ENCODE data around the gene HM13. TPM values are rescaled to one million over a fixed set of nuclear protein-coding genes. Genes with fewer than 3 reads are reported as not detected.
"Not testable (repeated sequence)": the region's sequence is repeated elsewhere in the genome, so short reads cannot be mapped to it uniquely, and the experiment has no call there.

Gene HM13
- total RNA-seq, 3 donors from 2014 or later, result 191 to 210 (median 195) TPM

GRCh38 chr20:31594558-31595379 lies 80.5 kb downstream of the HM13 start:
- Mint-ChIP-seq H3K27me3 (ENCODE audit: low read depth) (peaks cover 2% of the 10 kb centered on the region), H3K9me3 (no peaks in the 10 kb centered on the region), H3K4me3 (no peak overlapping the region), H3K4me1 (ENCODE audit: low read depth) (no peaks in the 10 kb centered on the region), H3K36me3 (ENCODE audit: insufficient read depth) (no peaks in the 10 kb centered on the region)
- DNase-seq (no peak), ATAC-seq (no peak)

- ATAC-seq, result no peak
- no peak for DNase-seq
- H3K36me3 Mint-ChIP-seq (ENCODE audit: insufficient read depth), result no peaks in the 10 kb centered on the region
- H3K9me3 Mint-ChIP-seq, result no peaks in the 10 kb centered on the region
- H3K27me3 Mint-ChIP-seq (ENCODE audit: low read depth), result peaks cover 2% of the 10 kb centered on the region
- no peak overlapping the region for H3K4me3 Mint-ChIP-seq
- no peaks in the 10 kb centered on the region for H3K4me1 Mint-ChIP-seq (ENCODE audit: low read depth)
Measured at GRCh38 chr20:31595380-31595653, 81.1 kb downstream of the HM13 start.

- Mint-ChIP-seq H3K4me1 (ENCODE audit: low read depth) (no peaks in the 10 kb centered on the region), H3K27me3 (ENCODE audit: low read depth) (peaks cover 4% of the 10 kb centered on the region), H3K36me3 (ENCODE audit: insufficient read depth) (no peaks in the 10 kb centered on the region), H3K4me3 (no peak overlapping the region), H3K9me3 (no peaks in the 10 kb centered on the region)
- ATAC-seq (no peak), DNase-seq (no peak)
Measured at GRCh38 chr20:31595654-31596411, 81.6 kb downstream of the HM13 start.

- H3K4me1 Mint-ChIP-seq (ENCODE audit: low read depth); H3K4me3 Mint-ChIP-seq; H3K36me3 Mint-ChIP-seq (ENCODE audit: insufficient read depth); H3K9me3 Mint-ChIP-seq; H3K27me3 Mint-ChIP-seq (ENCODE audit: low read depth); DNase-seq; ATAC-seq: not testable (repeated sequence)
Measured at GRCh38 chr20:31596412-31596715, 82.1 kb downstream of the HM13 start.

GRCh38 chr20:31596831-31597480 lies 82.7 kb downstream of the HM13 start:
- Mint-ChIP-seq H3K36me3 (ENCODE audit: insufficient read depth) (no peaks in the 10 kb centered on the region), H3K27me3 (ENCODE audit: low read depth) (peaks cover 4% of the 10 kb centered on the region), H3K4me1 (ENCODE audit: low read depth) (no peaks in the 10 kb centered on the region), H3K9me3 (no peaks in the 10 kb centered on the region), H3K4me3 (no peak overlapping the region)
- no peak for DNase-seq
- no peak for ATAC-seq

GRCh38 chr20:31597481-31597855 lies 83.2 kb downstream of the HM13 start:
- Mint-ChIP-seq H3K9me3 (no peaks in the 10 kb centered on the region), H3K4me3 (no peak overlapping the region)
- ATAC-seq, result no peak

GRCh38 chr20:31602431-31602778 lies 88.2 kb downstream of the HM13 start:
- no peak overlapping the region for H3K4me3 Mint-ChIP-seq
- no peaks in the 10 kb centered on the region for H3K36me3 Mint-ChIP-seq (ENCODE audit: insufficient read depth)
- peaks cover 36% of the 10 kb centered on the region for H3K27me3 Mint-ChIP-seq (ENCODE audit: low read depth)
- no peak for ATAC-seq
- DNase-seq, result no peak
- no peaks in the 10 kb centered on the region for H3K9me3 Mint-ChIP-seq
- H3K4me1 Mint-ChIP-seq (ENCODE audit: low read depth), result peaks cover 24% of the 10 kb centered on the region

More at GRCh38 chr20:31597481-31597855, 83.2 kb downstream of the HM13 start:
- peaks cover under 1% of the 10 kb centered on the region for H3K4me1 Mint-ChIP-seq (ENCODE audit: low read depth)
- H3K36me3 Mint-ChIP-seq (ENCODE audit: insufficient read depth), result no peaks in the 10 kb centered on the region
- H3K27me3 Mint-ChIP-seq (ENCODE audit: low read depth), result peaks cover 5% of the 10 kb centered on the region
- no peak for DNase-seq

- H3K9me3 Mint-ChIP-seq, result no peaks in the 10 kb centered on the region
- DNase-seq (peak; percentile 21), ATAC-seq (peak; percentile 64 to 71)
- H3K4me1 Mint-ChIP-seq (ENCODE audit: low read depth), result peaks cover 24% of the 10 kb centered on the region
- no peaks in the 10 kb centered on the region for H3K36me3 Mint-ChIP-seq (ENCODE audit: insufficient read depth)
- H3K27me3 Mint-ChIP-seq (ENCODE audit: low read depth), result peaks cover 41% of the 10 kb centered on the region
- peak overlapping the region; percentile 35 for H3K4me3 Mint-ChIP-seq
Measured at GRCh38 chr20:31602779-31603441, 88.7 kb downstream of the HM13 start.

- H3K36me3 Mint-ChIP-seq (ENCODE audit: insufficient read depth), result no peaks in the 10 kb centered on the region
Measured at GRCh38 chr20:31603822-31604566, 89.8 kb downstream of the HM13 start.

GRCh38 chr20:31604567-31605030 lies 90.4 kb downstream of the HM13 start:
- no peaks in the 10 kb centered on the region for H3K36me3 Mint-ChIP-seq (ENCODE audit: insufficient read depth)
- peak overlapping the region; percentile 88 for H3K4me3 Mint-ChIP-seq
- peaks cover 24% of the 10 kb centered on the region for H3K4me1 Mint-ChIP-seq (ENCODE audit: low read depth)
- ATAC-seq (no peak), DNase-seq (no peak)
- no peaks in the 10 kb centered on the region for H3K9me3 Mint-ChIP-seq
- peaks cover 53% of the 10 kb centered on the region for H3K27me3 Mint-ChIP-seq (ENCODE audit: low read depth)

More at GRCh38 chr20:31603822-31604566, 89.8 kb downstream of the HM13 start:
- Mint-ChIP-seq H3K9me3 (no peaks in the 10 kb centered on the region), H3K27me3 (ENCODE audit: low read depth) (peaks cover 49% of the 10 kb centered on the region), H3K4me1 (ENCODE audit: low read depth) (peaks cover 24% of the 10 kb centered on the region), H3K4me3 (peak overlapping the region; percentile 88)
- ATAC-seq (peak; percentile 21 to 33), DNase-seq (peak; percentile 62)

GRCh38 chr20:31605031-31605901 lies 91.0 kb downstream of the HM13 start, which contains the start of gene ID1:
TSS of gene ID1 (plus strand) at chr20:31605289. CDS start at chr20:31605388, 99 bp downstream.
- H3K9me3 Mint-ChIP-seq, result no peaks in the 10 kb centered on the region
- peak within 1 kb of the TSS; percentile 88 for H3K4me3 Mint-ChIP-seq
- peak; percentile 90 for DNase-seq
- no peaks in the 10 kb centered on the region for H3K36me3 Mint-ChIP-seq (ENCODE audit: insufficient read depth)
- H3K4me1 Mint-ChIP-seq (ENCODE audit: low read depth), result peaks cover 24% of the 10 kb centered on the region
- ATAC-seq, result peak; percentile 90 to 91
- peaks cover 53% of the 10 kb centered on the region for H3K27me3 Mint-ChIP-seq (ENCODE audit: low read depth)

- Mint-ChIP-seq H3K27me3 (ENCODE audit: low read depth) (peaks cover 55% of the 10 kb centered on the region), H3K9me3 (no peaks in the 10 kb centered on the region), H3K36me3 (ENCODE audit: insufficient read depth) (no peaks in the 10 kb centered on the region), H3K4me1 (ENCODE audit: low read depth) (peaks cover 24% of the 10 kb centered on the region), H3K4me3 (peak overlapping the region; percentile 88)
- ATAC-seq, result no peak
- DNase-seq, result no peak
Measured at GRCh38 chr20:31605902-31606803, 91.9 kb downstream of the HM13 start.
